ENCODE data around the gene SIGLEC15.
"Not testable (repeated sequence)": the region's sequence is repeated elsewhere in the genome, so short reads cannot be mapped to it uniquely, and the experiment has no call there.

SIGLEC15 gene

DNA sequence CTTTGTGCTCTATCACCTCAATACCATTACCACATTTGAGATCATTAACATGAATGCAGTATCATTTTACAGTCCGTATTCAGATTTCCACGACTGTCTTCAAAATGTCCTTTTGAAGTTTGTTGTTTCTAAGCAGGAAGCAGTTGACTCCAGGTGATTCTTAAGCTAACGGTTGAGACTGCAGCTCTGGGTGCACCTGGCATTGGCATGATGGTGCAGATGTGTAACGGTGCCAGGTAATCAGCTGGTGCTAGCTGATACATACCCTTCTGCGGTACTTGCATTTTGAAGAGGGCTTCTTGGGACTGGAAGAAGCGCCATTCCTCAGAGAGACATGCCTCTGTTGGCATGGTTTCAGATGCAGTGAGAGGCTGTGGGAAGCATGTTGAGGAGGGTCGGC, 19.5 kb downstream of the SIGLEC15 start:
- DNase-seq (ENCODE audit: low spot score): no peak

- DNase-seq (ENCODE audit: low spot score): no peak
Measured at GRCh38 chr18:45845410-45845809, 19.9 kb downstream of the SIGLEC15 start.

DNA sequence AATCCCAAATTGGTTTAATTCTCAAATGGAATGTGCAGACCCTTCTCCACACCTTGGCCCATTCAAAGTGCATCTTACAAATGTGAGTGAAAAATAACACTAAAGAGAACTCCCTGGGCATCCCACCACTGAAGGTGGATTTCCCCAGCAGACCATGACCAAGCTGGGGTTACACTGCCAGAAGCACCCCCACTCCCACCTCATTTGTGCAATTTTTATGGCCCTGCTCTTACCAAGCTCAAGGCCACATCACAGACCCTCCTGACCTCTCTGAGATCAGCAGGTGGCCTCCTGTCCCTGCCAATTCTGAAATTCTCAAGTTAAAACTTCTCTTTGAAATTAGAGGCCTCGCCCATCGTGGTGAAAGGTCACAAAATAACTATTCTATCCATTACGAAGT, 21.6 kb downstream of the SIGLEC15 start:
- DNase-seq (ENCODE audit: low spot score): no peak

DNA sequence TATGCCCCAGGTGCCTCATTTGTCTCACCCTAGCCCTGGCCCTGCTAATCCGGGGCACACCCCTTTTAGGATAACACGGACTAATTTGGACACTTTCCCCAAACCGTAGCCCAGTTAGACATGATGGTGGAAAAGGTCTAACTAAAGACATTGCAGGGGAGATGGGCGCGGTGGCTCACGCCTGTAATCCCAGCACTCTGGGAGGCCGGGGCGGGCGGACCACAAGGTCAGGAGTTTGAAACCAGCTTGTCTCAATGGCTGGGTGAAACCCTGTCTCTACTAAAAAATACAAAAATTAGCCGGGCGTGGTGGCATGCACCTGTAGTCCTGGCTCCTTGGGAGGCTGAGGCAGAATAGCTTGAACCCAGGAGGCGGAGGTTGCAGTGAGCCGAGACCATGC, 23.2 kb downstream of the SIGLEC15 start:
- DNase-seq (ENCODE audit: low spot score): not testable (repeated sequence)

DNA sequence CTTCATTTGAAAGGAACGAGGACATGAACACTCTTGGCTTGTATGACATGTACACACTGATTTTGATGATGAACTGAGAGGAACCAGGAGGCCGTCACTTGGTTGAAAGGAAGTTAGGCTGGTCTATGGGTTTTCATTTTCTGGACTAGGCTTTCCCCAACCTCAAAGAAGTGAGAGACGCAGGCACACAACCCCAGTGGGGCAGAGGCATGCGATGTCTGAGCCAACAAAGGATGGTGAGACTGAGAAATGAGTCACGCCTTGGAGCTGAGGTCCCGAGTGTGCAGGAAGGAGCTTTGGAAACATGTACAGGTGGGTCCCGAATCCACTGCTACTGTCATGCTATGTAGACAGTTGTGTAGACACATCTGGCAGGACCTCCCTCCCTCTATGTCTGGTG, 24.1 kb downstream of the SIGLEC15 start:
- DNase-seq (ENCODE audit: low spot score): no peak

DNA sequence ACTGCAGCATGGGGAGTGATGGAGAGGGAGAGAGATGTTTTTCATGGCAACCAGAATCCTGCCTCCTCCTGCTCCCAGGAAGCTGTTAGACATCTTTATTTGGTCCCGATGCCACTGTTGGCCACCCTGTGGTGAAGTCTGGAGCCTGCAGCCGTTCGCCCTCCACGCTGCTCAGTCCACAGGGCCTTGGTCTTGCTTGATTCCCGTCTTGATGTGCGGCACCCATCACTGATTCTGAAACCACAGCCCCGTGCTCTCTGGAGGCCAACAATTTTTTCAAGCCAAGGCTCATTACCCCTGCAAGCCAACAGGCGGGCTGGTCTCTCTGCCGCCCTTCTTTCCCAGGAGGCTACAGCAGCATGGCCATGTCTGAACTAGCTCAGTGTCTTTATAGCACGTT, 24.5 kb downstream of the SIGLEC15 start:
- DNase-seq (ENCODE audit: low spot score): no peak

DNA sequence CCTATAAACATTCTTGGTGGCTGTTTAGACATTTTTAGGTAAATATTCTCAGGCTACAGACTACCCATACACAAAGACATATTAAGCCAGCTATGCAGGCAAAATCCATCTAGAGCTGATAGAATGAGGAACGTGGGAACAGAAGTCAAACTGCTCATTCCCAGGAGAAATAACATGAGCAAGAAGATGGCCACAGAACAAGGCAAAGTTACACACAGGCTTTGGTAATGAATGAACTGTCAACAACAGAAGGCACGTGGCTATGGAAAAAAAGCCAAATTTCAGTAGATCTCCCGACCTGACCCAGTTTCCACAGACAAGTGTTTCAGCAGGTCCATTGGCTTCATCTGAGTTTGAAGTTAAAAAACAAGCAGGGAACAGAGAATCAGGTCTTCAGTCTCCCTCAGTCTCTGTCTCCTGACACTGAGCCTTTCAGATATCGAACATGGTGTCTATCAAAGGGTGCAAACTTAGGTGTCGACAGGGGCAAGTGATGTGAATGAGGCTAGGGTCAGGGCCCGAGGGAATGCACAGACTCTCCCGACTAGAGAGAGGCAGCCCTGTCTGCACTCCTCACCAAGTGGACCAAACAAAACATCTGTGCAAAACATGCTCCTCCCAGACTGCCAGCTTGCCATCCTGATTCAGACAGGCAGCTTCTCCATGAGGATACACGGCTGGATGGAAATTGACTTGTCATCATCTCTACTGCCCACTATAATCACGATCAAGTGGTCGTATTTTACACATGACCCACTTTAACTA, 25.9 kb downstream of the SIGLEC15 start:
- DNase-seq (ENCODE audit: low spot score): no peak

DNA sequence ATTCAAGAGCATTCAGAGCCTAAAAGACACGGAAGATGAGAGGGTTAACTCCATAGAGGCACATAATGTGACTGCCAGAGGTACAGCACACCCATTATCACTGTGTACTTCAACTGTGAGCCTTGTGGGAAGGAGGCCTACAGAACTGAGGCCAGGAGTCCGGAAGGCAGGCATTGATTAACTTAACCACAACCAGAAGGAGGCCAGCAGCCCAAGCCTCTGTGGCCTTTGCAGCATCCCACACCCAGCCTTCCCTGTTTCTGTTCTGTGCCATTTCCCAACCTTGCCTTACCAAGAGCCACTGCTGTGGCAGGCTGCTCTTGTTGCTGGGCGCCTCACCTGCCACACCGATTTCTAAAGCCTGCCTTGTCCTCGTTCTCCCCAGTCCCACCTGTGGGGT, 27.2 kb downstream of the SIGLEC15 start:
- no peak for DNase-seq (ENCODE audit: low spot score)

DNA sequence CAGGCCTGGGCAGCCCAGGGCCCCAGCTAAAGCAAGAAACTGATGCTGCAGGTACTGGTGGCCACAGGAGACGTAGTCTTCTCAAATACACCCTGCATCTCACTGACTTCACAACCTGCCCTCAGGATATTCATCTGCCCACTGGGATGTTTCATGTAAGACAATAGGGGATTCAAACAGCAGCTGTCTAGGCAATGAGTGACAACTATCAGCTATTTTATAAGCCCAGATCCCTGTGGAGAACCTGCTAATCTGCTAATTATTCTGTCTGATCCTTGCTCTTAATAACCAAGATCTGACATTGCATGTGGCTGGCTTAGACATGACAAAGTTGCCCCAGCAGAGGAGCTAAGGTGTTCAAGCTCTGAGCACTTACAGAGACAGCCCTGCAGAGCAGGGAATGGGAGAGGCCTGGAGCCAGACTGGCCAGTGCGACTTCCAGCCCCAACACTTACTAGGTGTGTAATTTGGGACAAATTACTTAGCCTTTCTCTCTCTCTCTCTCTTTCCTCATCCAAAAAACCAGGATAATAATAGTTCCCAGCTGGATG, 28.6 kb downstream of the SIGLEC15 start:
- no peak for DNase-seq (ENCODE audit: low spot score)

DNA sequence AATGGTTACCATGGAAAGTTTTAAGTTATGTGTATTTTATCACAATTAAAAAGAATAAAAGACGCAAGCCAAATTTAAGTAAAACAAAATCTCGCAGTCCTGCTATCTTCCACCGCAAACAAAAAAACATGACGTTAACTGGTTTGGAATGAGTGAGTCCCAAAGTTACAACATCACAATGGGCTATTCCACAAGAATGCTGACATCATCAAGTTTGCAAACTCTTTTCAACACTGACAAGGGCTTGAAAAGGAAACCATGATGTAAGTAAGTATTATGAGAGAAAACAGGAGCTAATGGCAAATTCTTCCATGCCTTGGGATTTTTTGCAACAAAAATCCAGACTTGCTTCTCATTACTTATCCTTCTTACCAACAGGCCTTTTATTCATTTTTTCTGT, 31.1 kb downstream of the SIGLEC15 start:
- no peak for DNase-seq (ENCODE audit: low spot score)

DNA sequence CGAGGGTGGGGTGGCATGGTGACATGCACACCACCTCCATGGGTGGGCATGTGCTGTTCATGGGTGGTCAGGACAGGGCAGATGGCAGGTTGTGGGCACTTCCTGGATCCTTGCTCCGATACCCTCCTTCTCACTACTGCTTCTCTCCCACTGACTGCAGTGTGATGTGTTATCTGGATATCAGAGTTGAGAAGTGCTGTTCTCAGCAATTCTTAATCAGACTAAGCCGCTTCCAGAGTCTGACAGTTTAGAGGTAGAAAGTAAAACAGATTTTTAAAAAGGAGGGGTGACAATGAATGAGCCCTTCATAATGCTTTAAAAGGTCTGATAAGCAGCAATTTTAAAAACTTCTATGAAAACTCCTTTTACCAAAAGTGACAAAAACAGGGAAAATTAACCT, 33.9 kb downstream of the SIGLEC15 start:
- no peak for DNase-seq (ENCODE audit: low spot score)

DNA sequence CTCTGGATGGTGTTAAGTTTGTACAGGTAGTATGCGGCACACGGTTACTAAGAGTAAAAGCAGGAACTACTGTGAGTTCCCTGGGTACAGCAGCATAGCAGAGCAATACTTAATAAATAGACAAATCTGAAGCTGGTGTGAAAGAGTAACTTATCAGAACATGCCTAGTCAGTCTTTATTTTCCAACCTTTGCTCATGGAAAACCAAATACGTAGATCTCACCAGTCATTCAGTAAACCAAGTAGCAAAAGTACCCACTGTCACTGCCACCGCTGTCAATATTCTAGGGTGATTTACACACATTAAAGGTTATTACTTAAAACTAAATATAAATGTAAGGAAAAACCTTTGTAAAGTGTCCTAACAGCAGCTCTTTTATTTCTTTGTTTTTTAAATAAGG, 35.0 kb downstream of the SIGLEC15 start:
- DNase-seq (ENCODE audit: low spot score): no peak

- no peak for DNase-seq (ENCODE audit: low spot score)
Measured at GRCh38 chr18:45860971-45861370, 35.5 kb downstream of the SIGLEC15 start.

DNA sequence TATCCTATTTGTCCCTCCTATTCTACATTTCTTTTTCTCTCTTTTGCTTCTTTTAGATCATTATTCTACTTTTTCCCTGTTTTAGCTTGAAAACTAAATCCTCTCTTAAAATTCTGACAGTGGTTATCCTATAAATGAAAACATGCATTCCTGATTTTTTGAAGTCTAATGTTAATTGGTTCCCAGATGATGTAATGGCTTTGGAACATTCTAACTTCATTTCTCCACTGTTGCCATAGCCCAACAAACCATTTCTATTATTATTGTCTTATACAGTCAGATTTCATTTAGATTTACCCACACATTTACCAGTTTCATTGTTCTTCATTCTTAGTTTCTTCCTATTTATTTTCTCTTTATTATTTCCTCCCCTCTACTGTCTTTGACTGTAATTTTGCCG, 36.5 kb downstream of the SIGLEC15 start:
- no peak for DNase-seq (ENCODE audit: low spot score)

DNA sequence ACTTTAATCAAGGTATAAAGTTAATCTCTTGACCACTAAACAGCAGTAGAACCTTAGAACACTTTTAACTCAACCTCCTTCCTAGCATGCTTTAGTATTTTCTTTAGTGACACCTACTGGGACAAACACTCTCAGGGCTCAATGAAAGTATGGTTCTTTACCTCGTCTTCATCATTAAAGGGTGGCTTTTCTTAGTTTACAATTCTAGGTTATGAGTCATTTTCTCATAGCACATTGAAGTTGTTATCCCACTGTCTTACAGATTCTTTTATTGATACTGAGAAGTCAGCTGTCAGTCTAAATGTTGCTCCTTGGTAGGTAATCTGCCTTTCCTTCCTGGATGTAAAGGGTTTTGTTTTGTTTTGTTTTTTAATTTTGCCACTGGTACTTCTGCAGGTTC, 38.0 kb downstream of the SIGLEC15 start:
- DNase-seq (ENCODE audit: low spot score): no peak

GRCh38 chr18:45864081-45864480, 38.6 kb downstream of the SIGLEC15 start:
- DNase-seq (ENCODE audit: low spot score): no peak

DNA sequence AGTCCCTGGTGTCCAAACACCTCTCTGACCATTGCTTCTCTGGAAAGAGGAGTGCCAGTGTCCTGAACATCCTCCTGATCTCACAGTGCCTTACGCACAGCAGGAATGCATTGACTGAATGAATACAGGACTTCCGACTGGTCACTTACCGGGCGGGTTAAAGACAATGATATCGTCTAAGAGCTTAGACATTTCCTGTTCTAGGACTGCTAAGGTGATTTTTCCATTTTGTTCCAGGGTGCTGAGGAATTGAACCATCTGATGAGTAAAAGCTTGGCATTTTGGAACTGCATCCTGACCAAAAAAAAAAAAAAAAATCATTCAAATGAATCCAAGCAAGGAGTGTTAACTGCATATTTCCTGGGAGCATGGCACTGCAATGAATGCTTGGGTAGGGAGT, 40.0 kb downstream of the SIGLEC15 start:
- no peak for DNase-seq (ENCODE audit: low spot score)

GRCh38 chr18:45870419-45870818, 44.9 kb downstream of the SIGLEC15 start:
- DNase-seq (ENCODE audit: low spot score): no peak

DNA sequence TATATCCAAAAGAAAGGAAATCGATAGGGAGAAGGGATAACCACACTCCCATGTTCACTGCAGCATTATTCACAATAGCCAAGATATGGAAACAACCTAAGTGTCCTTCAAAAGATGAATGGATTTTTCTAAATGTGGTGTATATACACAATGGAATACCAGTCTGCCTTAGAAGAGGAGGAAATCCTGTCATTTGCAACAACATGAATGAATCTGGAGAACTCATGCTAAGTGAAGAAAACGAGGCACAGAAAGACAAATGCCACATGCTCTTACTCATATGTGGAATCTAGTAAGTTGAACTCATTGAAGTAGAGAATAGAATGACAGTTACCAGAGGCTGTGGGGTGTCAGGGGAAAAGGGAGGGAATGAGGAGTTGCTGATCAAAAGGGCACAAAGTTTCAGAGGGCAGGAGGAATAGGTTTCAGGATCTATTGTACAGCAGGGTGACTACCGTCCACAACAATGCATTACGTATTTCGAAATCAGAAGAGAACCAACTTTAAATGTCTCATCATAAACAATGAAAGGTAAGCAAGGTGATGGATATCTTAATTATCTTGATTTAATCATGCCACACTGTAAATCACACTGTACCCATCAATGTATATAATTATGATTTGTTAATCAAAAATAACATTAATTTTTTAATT, 46.1 kb downstream of the SIGLEC15 start:
- no peak for DNase-seq (ENCODE audit: low spot score)

DNA sequence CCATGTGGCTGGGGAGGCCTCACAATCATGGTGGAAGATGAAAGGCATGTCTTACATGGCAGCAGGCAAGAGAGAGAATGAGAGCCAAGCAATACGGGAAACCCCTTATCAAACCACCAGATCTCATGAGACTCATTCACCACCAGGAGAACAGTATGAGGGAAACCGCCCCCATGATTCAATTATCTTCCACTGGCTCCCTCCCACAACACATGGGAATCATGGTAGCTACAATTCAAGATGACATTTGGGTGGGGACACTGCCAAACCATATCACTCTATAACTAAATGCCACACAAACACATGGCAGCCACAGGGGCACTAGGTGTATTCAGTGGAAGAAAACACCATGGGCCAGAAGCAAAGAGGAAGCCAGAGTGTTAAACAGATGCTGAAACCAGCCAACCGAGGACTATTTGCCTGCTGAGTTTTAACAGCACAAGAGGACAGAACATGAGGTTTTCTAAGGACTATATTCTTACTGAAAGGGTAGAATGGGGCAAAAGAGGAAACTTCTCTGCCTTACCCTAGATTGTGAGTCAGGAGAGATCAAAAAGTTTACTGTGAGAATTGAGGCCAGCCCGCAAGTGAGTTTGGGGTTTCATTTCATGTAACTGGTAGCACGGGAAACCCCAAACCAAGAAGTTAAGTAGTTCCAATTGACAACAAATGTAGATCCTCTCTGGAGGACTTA, 49.2 kb downstream of the SIGLEC15 start:
- no peak for DNase-seq (ENCODE audit: low spot score)

DNA sequence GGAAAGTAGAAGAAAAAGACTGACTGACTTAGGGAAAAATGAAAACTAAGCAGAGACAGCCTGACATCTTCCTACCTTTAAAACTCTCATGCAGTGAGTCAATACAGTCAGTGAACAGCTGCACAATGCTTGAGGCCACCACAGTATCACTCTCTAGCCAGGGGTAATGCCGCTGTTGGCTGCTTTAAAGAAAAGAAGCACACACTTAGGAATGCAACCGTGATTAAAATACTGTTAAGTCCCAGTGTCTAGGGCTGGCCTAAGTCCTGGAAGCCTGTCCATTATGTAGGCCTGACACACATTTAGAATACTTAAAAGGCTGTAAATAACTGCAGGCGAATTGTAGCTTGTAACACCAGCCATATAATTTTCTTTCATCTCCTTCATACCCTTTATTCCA, 50.7 kb downstream of the SIGLEC15 start:
- no peak for DNase-seq (ENCODE audit: low spot score)

- no peak for DNase-seq (ENCODE audit: low spot score)
Measured at GRCh38 chr18:45877403-45877802, 51.9 kb downstream of the SIGLEC15 start.
